Measurements from ENCODE around the gene ADM. TPM values are rescaled to one million over a fixed set of nuclear protein-coding genes. Genes with fewer than 3 reads are reported as not detected.

ADM gene
- total RNA-seq, 2 experiments from 2014 or later: 0.54 to 3.7 TPM

DNA sequence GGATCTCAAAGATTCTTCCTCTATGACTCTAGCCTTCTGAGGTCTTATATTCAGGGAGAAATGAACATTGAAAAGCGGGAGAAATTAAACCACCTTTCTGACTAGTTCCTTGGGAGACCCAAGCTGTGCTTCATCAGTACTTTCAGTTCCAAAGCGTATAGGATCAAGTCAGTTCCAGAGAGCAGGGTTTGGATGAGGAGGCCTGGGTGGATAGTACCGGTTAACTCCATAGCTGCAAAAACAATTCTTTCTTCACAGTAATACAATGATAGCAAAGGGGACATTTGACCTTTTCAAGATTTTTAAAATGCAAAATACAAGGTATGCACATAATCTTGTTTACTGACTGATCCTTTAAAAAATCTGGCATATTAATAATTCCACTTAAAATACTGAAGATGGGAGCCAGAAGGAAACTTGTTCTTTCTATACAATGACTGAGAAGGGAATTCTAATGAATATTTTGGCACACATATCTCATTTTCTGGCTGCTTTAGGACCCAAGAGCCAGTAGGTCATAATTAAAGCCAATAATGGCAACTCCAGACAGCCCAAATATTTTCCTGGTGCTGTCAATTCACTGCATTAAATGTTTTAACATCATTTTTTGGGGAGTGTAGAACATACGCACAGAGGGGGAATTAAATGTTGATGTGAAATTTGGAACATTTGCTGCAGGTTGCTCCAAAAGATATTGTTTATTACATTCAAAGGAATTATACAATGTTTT is 16.0 kb downstream of the ADM start:
- Mint-ChIP-seq H3K4me1 (peaks cover 4% of the 10 kb centered on the region), H3K27me3 (peaks cover 26% of the 10 kb centered on the region), H3K4me3 (no peak overlapping the region), H3K27ac (no peak overlapping the region), H3K9me3 (ENCODE audit: low read depth) (no peaks in the 10 kb centered on the region), H3K36me3 (no peaks in the 10 kb centered on the region)
- CTCF ChIA-PET: interaction anchor here (0.6 to 3.1 kb wide), 5 partner anchors 13 to 1737 kb away, joined by 3 to 28 read pairs (median 4); partner anchors contain the start of genes ADM and RNF141
- DNase-seq (no peak), ATAC-seq (no peak)

DNA sequence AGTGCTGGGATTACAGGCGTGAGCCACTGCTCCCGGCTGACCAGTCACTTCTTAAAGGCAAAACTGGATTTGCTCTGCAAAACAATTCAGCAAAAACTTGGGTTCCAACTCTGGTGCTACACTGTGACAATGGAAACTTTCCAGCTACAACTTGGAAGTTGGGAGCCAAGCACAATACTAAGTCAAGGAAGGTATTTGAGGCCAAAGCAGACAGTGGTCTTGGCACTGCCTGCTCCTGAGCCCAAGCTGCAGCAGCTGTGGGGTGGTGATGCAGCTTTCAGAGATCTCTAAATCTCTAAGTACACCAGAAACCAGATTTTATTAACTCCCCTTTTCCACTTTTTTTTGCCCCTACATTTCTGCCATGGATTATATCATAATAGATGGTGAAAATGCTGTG is 17.5 kb downstream of the ADM start:
- no peak for DNase-seq
- Mint-ChIP-seq H3K27ac (peak overlapping the region; percentile 48), H3K9me3 (ENCODE audit: low read depth) (no peaks in the 10 kb centered on the region), H3K27me3 (peaks cover 27% of the 10 kb centered on the region), H3K4me3 (no peak overlapping the region), H3K4me1 (peaks cover 4% of the 10 kb centered on the region), H3K36me3 (no peaks in the 10 kb centered on the region)
- CTCF ChIA-PET: interaction anchor here (3.1 kb wide), 1 partner anchor 14 kb away, joined by 28 read pairs; no protein-coding TSS in a partner anchor
- ATAC-seq: no peak

DNA sequence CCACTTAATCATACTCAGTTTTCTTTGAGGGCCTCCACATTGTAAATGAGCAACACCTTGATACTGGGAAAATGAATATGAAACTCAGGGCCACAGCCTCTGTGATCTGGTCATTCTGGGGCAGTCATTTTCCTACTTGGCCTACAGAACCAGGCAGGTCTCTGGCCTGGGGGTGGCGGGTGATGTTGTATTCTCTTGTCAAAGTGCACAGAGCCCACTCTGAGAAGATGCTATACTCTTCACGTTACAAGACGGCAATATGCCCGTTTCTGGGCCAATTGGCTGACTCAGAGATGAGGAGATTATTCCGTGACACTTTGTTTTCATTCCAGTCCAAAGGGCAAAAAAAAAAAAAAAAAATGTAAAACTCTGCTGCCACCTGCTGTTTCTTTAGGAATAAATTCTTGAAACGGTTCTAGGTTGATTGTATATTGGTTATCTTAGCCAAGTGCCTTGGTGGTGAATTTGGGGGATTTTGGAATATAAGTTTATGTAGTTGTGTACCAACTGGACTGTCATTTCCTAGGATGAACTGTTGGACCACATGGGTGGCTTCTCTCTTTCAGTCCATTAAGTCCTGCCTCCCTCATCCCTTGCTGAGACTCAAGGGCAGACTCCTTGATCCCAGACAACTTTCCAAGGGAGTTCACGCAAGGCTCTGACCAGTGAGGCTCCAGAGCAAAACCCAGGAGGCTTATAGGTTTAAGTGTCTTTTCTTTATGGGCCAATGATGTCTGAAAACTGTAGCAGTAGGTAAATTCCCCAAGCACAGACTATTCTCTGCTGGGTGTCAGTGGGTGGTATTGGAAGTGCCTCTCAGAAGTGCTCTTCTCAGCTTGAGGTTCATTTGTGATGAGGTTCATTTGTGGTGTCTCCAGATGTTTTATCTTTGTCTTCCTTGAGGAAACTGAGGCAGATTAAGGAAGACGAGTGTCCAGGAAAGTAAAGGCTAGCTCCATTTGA is 18.2 kb downstream of the ADM start:
- CTCF ChIA-PET: interaction anchor here (0.5 to 3.1 kb wide), 7 partner anchors 14 to 565 kb away, joined by 3 to 28 read pairs (median 8); partner anchors contain the start of gene ADM
- H3K9me3 Mint-ChIP-seq (ENCODE audit: low read depth): no peaks in the 10 kb centered on the region
- H3K27ac Mint-ChIP-seq: peak overlapping the region; percentile 48
- ATAC-seq (peak; percentile 90), DNase-seq (peak; percentile 63)
- no peaks in the 10 kb centered on the region for H3K36me3 Mint-ChIP-seq
- peaks cover 4% of the 10 kb centered on the region for H3K4me1 Mint-ChIP-seq
- H3K4me3 Mint-ChIP-seq: no peak overlapping the region
- peaks cover 30% of the 10 kb centered on the region for H3K27me3 Mint-ChIP-seq

DNA sequence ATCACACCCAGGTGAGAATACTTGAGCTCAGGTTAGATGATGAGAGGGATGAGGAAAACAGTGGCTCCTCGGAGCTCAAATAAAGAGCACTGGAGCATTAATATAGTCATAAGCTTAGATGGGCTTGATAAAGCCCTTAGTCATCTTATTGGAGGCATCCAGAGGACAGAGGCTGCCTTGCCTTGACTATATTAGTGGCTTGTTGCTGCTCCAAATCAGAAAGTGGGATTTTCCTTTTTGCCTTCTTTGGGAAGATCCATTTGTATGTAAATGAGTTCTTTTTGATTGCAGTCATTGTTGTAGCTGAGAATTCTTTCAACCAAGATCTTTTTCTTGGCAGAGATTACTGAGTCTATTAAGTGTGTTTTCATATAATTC is 18.9 kb downstream of the ADM start:
- Mint-ChIP-seq H3K36me3 (no peaks in the 10 kb centered on the region), H3K9me3 (ENCODE audit: low read depth) (no peaks in the 10 kb centered on the region), H3K4me3 (no peak overlapping the region), H3K27ac (no peak overlapping the region), H3K4me1 (peaks cover 6% of the 10 kb centered on the region), H3K27me3 (peaks cover 35% of the 10 kb centered on the region)
- DNase-seq (no peak), ATAC-seq (no peak)
- CTCF ChIA-PET: interaction anchor here (0.5 to 3.1 kb wide), 8 partner anchors 14 to 566 kb away, joined by 3 to 15 read pairs (median 4); partner anchors contain the start of gene ADM

DNA sequence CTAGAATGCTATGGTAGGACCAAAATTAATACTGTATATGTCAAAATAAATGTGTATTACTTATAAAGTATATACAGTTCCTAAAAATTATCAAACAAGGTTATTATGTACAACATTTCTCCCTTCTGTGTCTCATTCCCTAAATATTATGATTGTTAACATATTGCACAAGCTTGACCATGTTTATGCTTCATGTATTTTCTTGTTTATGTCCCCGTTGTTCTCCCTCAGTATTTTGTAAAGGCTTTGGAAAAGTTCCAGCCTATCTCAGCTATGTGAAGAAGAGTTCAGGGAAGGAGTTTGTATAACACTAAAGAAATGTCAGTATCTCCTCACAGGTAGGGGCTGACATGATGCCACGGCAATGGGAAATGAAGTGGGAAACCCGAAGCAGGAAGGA is 19.6 kb downstream of the ADM start:
- H3K27me3 Mint-ChIP-seq: peaks cover 35% of the 10 kb centered on the region
- ATAC-seq (no peak), DNase-seq (no peak)
- H3K36me3 Mint-ChIP-seq: no peaks in the 10 kb centered on the region
- H3K4me3 Mint-ChIP-seq: no peak overlapping the region
- H3K9me3 Mint-ChIP-seq (ENCODE audit: low read depth): no peaks in the 10 kb centered on the region
- peaks cover 6% of the 10 kb centered on the region for H3K4me1 Mint-ChIP-seq
- H3K27ac Mint-ChIP-seq: no peak overlapping the region
- CTCF ChIA-PET: interaction anchor here (0.8 to 3.1 kb wide), 6 partner anchors 17 to 566 kb away, joined by 3 to 15 read pairs (median 6); partner anchors contain the start of gene ADM

DNA sequence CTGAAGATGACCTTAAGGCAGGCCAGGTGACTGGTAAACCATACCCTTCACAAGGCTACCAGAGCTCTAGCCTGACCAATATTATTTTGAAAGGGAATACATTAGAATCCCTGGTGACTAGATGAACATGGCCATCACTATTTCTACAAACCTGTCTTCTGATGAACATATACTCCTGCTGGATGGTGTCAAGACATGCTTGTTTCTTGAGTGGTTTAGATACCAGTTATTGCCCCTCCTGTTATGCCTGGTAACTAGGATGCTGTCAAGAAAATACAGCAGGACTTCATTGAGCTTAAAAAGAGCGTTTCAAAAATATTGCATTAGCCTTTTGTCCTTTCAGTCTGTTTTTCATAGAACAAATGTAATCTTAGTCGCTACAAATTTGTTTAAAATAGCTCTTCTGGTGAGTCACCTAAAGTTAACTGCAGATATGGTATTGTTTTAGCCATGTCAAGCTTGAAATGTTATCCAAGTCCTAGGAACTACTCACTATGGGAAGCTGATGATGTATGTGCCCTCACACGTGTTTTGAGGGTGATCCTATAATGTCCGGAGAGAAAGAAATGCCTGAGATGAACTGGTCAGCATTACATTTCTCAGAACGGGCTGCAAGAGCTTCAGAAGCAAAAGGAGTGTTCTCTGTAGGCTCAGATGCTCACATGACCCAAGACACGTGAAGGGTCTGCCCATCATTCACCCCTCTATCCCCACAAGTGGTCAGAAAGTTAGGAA is 20.6 kb downstream of the ADM start:
- Mint-ChIP-seq H3K9me3 (ENCODE audit: low read depth) (no peaks in the 10 kb centered on the region), H3K27ac (no peak overlapping the region), H3K4me1 (peaks cover 6% of the 10 kb centered on the region), H3K4me3 (no peak overlapping the region), H3K36me3 (no peaks in the 10 kb centered on the region), H3K27me3 (peaks cover 35% of the 10 kb centered on the region)
- CTCF ChIA-PET: interaction anchor here (0.8 to 3.1 kb wide), 4 partner anchors 18 to 567 kb away, joined by 3 to 15 read pairs (median 10); no protein-coding TSS in a partner anchor
- DNase-seq (no peak), ATAC-seq (no peak)

DNA sequence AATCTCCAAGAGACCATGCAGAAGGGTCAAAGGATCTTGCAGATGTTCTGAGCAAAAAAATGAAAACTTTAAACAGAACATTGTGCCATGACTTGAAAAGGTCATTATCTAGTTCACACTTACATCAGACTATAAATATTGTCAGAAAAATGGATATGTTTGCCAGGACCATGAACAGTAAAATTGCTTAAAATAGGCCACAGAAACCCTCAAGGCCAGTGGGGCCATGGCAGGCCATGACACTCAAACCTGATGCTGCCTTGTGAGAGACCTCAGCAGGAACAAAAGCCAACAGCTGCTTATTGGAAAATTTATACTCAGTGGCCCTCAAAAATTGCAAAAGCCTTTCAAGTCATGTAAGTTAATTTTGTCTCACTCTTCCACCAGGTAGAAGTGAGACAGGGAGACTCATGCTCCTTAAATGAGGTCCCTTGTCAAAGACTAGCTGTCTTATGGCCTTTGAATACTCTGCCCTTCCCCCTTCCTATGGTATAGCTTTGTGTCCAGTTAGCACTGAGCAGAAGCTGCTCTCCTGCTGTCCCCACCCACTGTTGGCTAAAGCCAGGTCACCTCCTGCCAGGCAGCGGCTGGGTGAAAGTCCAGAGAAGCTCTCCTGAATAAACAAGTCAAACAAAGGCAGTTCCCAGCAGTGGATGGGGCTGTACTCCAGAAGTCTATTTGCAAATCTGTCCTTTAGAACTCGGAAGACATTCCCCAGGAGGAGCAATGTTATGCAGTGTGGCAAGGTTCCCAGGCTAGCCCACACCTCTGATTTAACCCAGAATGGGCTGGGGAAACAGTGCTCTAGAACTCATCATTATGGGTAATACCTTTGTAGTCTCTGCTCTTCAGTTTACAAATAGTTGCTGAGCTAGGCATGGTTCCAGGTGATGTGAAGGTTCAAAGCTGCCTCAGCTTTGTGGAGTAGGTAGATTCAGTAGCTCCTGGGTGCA is 21.4 kb downstream of the ADM start:
- no peak overlapping the region for H3K4me3 Mint-ChIP-seq
- H3K36me3 Mint-ChIP-seq: no peaks in the 10 kb centered on the region
- no peaks in the 10 kb centered on the region for H3K9me3 Mint-ChIP-seq (ENCODE audit: low read depth)
- ATAC-seq (no peak), DNase-seq (no peak)
- CTCF ChIA-PET: interaction anchor here (1.1 to 3.1 kb wide), 5 partner anchors 23 to 568 kb away, joined by 4 to 15 read pairs (median 6); no protein-coding TSS in a partner anchor
- H3K27ac Mint-ChIP-seq: no peak overlapping the region
- peaks cover 35% of the 10 kb centered on the region for H3K27me3 Mint-ChIP-seq
- H3K4me1 Mint-ChIP-seq: peaks cover 6% of the 10 kb centered on the region

DNA sequence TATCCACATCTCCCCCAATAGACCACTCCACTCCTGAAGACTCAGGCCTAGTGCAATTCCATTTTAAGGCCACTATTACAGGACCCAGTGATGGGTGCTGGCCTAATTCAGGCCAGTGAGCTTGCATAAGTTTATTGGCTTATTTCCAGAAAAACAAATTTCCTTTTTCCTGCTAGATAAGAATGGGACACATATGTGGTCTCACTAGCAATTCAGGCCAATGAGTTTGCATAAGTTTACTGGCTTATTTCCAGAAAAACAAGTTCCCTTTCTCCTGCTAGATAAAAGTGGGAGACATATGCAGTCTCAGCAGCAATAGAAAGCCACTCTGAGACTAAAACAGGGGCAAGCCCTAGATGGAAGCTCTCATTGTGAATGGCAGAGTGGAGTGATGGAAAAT is 22.4 kb downstream of the ADM start:
- no peak for DNase-seq
- Mint-ChIP-seq H3K27ac (no peak overlapping the region), H3K27me3 (peaks cover 35% of the 10 kb centered on the region), H3K4me1 (peaks cover 6% of the 10 kb centered on the region), H3K36me3 (no peaks in the 10 kb centered on the region), H3K9me3 (ENCODE audit: low read depth) (no peaks in the 10 kb centered on the region), H3K4me3 (no peak overlapping the region)
- ATAC-seq: no peak
- CTCF ChIA-PET: interaction anchor here (0.9 to 1.9 kb wide), 4 partner anchors 12 to 569 kb away, joined by 4 to 7 read pairs (median 5); no protein-coding TSS in a partner anchor

DNA sequence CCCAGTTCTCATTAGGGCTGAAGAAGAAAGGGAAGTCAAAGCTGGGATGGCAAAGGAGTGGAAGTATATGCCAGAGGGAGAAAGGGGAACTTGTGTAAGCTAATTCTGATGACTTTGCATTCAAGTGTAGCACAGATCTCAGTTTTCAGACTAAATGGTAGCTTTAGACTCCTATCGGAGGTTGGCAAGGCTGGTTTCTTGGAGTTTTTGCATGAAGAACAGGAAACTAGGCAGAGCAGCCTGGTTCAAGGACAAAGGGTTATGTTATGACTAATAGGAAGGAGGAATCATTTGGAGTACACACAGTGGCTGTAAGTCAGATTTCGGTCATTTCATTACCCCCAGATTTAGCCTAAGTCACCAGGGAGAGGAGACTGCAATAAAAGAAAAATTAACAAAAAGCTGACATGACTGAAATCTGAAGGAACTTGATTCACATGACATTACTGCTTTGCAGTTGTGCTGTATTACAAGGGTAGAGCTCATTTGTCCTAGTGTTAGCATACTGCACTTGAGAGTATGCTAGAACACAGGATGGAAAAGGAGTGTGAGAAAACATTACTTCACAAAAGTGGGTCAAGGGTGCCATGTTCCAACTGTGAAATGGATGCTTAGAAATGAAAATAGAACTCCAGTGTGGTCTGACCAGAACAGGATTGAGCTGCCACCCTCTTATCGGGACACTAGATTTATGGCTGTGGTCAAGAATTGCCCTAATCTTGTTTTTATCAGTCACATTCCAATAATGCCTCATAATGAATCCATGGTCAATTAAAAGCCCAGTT is 23.6 kb downstream of the ADM start:
- H3K27ac Mint-ChIP-seq: no peak overlapping the region
- no peaks in the 10 kb centered on the region for H3K9me3 Mint-ChIP-seq (ENCODE audit: low read depth)
- peaks cover 2% of the 10 kb centered on the region for H3K4me1 Mint-ChIP-seq
- no peaks in the 10 kb centered on the region for H3K36me3 Mint-ChIP-seq
- no peak overlapping the region for H3K4me3 Mint-ChIP-seq
- CTCF ChIA-PET: interaction anchor here (1.2 to 1.9 kb wide), 2 partner anchors 21 to 39 kb away, joined by 3 to 7 read pairs; no protein-coding TSS in a partner anchor
- no peak for DNase-seq
- peaks cover 32% of the 10 kb centered on the region for H3K27me3 Mint-ChIP-seq
- no peak for ATAC-seq

DNA sequence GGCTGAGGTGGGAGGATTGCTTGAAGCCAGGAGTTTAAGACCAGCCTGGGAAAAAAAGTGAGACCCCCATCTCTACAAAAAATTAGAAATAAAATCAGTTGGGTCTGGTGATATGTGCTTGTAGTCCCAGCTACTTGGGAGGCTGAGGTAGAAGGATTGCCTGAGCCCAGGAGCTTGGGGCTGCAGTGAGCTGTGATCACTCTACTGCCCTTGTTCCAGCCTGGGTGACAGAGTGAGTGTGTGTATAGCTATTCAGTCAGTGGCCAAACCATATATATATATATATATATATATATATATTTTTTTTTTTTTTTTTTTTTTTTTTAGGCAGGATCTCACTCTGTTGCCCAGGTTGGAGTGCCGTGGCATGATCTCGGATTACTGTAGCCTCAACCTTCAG is 24.5 kb downstream of the ADM start:
- H3K27me3 Mint-ChIP-seq: peaks cover 33% of the 10 kb centered on the region
- H3K9me3 Mint-ChIP-seq (ENCODE audit: low read depth): no peaks in the 10 kb centered on the region
- no peaks in the 10 kb centered on the region for H3K36me3 Mint-ChIP-seq
- H3K4me3 Mint-ChIP-seq: no peak overlapping the region
- no peak for ATAC-seq
- no peak overlapping the region for H3K27ac Mint-ChIP-seq
- peaks cover 2% of the 10 kb centered on the region for H3K4me1 Mint-ChIP-seq
- no peak for DNase-seq
- CTCF ChIA-PET: interaction anchor here (1.0 to 1.9 kb wide), 2 partner anchors 22 to 37 kb away, joined by 3 to 7 read pairs; no protein-coding TSS in a partner anchor

DNA sequence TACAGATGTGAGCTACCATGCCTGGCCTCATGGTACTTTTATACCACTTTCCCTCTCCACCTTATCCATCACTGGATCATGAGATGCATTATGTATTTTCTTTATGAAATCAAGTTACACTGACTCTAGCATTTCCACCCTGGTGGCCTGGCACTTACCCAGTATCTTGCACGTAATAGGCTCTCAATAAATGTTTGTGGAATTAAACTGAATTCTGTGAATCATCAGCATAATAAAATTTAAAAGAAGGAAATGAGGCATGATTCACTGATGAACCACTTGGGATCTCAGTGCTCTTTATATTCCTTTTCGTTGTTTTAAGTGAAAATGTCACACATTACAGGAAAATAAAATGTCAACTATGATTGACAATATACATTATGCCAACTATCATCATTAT is 25.1 kb downstream of the ADM start:
- no peaks in the 10 kb centered on the region for H3K36me3 Mint-ChIP-seq
- no peak overlapping the region for H3K27ac Mint-ChIP-seq
- ATAC-seq (no peak), DNase-seq (no peak)
- peaks cover 2% of the 10 kb centered on the region for H3K4me1 Mint-ChIP-seq
- CTCF ChIA-PET: interaction anchor here (1.0 to 1.9 kb wide), 2 partner anchors 22 to 37 kb away, joined by 3 to 7 read pairs; no protein-coding TSS in a partner anchor
- no peak overlapping the region for H3K4me3 Mint-ChIP-seq
- no peaks in the 10 kb centered on the region for H3K9me3 Mint-ChIP-seq (ENCODE audit: low read depth)
- peaks cover 31% of the 10 kb centered on the region for H3K27me3 Mint-ChIP-seq

Data from activated CD8-positive, alpha-beta memory T cell treated with anti-CD3 and anti-CD28 coated beads, Interleukin-2, amount 10 ng/mL, durations not matched to agents 7 days and 5 days (primary cell).